EH (cell line): Measurements from ENCODE around the gene SPAST.
"Not testable (repeated sequence)": the region's sequence is repeated elsewhere in the genome, so short reads cannot be mapped to it uniquely, and the experiment has no call there.

Experiments used
- DNase-seq: peaks from one replicate; pipeline ENCODE4 v3.0.0-alpha.2; 2015; ENCODE audit warnings: low read depth

Gene SPAST

GRCh38 chr2:32124660-32125059 is 61.3 kb downstream of the SPAST start:
- no peak for DNase-seq

DNA sequence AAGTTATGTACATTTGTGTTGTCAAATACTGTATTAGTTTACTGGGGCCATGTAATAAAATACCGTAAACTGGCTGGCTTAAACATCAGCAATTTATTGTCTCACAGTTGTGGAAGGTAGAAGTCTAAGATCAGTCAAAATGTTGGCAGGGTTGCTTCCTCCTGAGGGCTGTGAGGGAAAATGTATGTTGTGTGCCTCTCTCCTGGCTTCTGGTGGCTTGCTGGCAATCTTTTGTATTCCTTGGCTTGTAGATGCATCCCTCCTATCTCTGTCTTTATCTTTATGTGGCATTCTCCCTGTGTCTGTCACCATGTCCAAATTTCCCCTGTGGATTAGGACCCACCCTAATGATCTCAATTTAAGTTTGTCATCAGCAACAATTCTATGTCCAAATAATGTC is 65.3 kb downstream of the SPAST start:
- DNase-seq: no peak

- no peak for DNase-seq
Observed at GRCh38 chr2:32129086-32129485, 65.7 kb downstream of the SPAST start.

DNA sequence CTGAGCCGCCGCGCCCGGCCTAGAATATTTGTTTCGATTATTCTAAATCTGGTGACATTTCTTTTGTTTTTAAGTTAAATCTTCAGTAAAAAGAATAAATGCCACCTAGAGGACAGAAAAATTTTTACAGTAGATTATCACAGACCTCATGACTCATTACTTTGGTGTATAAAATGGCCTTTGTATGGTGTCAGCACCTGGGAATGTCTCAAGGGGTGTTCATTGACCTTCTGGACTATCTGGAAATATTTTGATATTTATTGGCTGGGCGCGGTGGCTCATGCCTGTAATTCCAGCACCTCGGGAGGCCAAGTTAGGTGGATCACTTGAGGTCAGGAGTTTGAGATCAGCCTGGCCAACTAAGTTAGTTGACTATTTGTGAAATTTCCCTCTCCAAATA is 72.1 kb downstream of the SPAST start:
- peak; percentile 84 for DNase-seq

DNA sequence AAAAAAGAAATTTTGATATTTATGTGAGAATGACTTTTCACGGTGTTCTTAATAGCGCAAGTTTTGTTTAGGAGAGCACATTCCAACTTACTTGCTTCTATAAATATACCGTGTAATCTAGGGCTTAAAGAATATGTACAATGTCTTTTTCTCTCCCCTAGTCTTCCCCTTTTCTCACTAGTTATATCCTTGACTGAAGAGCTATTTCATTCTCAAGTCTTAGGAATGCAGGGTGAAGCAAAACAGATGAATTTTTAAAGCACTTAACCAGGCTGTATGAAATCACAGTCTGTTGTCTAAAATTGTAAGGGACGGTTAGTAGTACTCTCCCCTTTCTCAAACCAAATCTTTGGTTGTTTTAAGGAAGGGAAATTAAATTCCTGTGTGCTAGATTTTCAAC is 72.7 kb downstream of the SPAST start:
- DNase-seq: peak; percentile 53

DNA sequence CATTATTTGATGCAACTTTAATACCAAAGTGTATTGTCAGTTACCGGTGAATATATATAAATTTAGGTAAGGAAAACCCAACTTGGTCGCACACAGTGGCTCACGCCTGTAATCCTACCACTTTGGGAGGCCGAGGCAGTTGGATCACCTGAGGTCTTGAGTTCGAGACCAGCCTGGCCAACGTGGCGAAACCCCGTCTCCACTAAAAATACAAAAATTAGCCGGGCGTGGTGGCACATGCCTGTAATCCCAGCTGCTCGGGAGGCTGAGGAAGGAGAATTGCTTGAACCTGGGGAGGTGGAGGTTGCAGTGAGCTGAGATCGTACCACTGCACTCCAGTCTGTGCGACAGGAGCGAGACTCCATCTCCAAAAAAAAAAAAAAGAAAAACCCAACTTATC is 88.2 kb downstream of the SPAST start:
- not testable (repeated sequence) for DNase-seq

DNA sequence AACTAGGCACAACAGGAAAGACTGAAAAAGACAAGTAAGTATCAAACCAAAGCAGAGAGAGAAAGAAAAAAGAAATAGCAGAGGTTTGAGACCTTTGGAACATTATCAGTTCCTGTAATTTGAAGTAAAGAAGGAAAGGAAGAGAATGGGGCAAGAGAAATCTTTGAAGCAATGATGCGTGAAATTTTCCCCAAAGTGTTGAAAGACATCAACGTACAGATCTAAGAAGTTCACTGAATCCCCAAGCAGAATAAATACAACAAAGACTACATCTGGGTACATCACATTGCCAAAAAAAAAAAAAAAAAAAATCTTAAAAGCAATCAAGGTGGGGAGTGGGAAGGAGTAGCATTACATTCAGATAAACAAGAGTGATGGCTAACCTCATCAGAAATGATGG is 96.3 kb downstream of the SPAST start:
- DNase-seq: no peak

DNA sequence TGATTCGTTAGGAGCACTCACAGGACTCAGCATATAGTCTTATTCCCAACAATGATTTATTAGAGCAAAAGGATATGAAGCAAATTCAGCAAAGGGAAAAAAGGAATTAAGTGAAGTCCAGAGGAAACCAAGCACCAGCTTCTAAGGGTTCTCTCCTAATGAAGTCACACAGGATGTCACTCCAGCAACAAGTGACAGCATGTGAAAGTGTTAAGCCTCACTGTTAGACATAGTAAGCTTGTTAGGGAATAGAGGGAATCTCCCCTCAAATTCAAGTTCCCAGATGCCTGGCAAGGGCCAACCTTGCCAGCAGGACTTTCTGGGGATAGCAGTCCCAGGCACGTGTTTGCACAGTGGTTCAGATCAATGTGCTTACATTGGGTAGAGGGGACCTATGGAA is 97.9 kb downstream of the SPAST start:
- DNase-seq: no peak

DNA sequence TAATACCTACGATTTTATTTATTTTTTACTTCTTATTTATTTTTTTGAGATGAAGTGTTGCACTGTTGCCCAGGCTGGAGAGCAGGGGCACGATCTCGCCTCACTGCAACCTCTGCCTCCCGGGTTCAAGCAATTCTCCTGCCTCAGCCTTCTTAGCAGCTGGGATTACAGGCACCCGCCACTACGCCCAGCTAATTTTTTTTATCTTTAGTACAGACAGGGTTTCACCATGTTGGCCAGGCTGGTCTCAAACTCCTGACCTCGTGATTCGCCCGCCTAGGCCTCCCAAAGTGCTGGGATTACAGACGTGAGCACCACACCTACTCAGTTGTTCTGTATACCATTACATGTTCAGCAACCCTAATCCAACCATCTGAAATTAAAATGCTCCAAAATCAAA is 100.9 kb downstream of the SPAST start:
- not testable (repeated sequence) for DNase-seq

DNA sequence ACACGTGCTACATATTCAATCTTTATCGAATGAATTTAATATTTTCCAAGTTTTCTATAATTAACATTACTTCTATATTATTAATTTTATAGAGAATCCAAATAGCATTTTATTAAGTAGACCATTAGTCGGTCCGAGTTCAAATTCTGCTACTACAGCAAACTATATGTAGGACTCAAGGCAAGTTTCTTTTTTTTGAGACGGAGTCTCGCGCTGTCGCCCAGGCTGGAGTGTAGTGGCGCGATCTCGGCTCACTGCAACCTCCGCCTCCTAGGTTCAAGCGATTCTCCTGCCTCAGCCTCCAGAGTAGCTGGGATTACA is 101.6 kb downstream of the SPAST start:
- DNase-seq: peak; percentile 11

- no peak for DNase-seq
Observed at GRCh38 chr2:32166115-32166574, 102.8 kb downstream of the SPAST start.

DNA sequence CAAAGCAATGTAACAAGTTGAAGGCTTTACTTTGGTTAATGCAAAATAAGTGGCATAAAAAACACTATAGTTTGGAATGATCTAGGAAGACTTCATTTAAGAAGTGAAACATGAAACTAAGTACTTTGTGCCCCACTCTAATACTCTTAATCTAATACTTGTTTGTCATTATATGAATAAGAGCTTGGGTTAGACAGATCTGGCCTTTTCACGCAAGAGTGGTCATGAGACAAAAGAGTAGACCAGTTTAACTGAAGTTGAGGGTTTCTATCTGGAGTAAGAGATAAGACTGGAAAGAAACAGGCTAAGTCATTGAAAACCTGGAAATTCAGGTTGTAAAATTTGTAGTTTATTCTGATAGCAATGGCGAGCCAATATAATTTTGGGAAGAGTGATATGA is 105.2 kb downstream of the SPAST start:
- DNase-seq: no peak

GRCh38 chr2:32172870-32173269 is 109.5 kb downstream of the SPAST start:
- no peak for DNase-seq

DNA sequence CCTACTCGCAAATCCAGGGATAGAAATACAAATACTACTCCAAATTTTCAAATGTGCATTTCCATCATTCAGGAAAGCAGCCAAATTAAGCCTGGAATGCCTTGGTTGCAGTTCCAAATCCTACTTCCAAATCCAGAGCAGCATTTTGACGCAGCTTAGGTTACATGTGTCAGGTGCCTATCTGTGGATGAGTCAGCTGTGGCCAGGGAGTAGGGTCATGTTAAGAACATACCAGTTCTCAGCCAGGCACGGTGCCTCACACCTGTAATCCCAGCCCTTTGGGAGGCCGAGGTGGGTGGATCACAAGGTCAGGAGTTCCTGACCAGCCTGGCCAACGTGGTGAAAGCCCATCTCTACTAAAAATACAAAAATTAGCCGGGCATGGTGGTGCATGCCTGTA is 119.3 kb downstream of the SPAST start:
- DNase-seq: no peak

- DNase-seq: no peak
Observed at GRCh38 chr2:32189011-32189410, 125.7 kb downstream of the SPAST start.

DNA sequence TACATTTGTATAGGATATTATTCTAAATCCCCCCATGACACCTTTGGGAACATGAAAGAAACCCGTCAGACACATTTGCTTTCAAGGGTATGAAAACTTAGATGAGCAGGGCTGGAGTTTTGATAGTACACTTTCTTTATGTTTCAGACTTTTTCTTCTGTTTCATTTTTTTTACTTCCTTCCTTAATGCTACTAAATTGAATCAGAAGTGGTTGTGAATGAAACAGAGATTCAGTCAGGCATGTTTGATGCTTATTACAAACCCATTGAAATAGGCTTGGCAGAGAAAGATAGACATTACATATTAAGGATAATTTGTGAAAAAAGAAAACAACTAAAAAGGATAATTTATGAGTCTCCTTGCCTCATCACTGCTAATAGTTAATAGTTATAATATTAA is 129.1 kb downstream of the SPAST start:
- DNase-seq: no peak

DNA sequence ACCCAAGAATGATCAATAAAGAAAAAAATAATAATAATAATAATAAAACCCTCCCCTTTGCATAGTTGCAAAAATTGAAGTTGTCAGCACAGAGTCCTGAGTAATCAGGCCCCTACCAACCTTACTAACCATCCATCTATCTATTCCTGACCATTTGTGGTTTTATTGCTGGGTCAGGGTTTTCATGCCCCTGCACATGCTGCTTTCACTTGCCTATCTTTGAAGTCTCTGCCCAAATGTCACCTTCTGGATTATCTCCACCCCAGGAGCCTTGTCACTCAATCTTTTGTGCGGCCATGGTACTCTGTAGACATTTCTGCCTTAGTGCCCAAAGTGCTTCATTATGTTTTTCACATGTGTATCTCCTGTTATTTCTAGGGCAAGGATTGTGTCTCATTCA is 137.5 kb downstream of the SPAST start:
- DNase-seq: no peak

DNA sequence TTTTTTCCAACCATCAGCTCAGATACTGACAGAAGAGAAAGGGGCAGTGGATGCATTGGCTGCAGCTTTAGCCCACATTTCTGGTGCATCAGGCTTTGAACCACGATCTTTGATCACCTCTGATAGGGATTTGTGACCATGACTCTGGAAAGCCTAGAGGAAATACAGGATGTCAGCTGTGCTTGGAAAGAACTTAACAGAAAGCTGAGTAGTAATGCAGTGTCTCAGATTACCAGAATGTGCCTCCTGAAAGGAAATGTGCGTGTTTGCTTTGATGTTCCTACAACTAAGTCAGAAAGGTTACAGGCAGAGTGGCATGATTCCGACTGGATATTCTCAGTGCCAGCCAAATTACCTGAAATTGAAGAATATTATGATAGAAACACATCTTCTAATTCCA is 140.1 kb downstream of the SPAST start:
- DNase-seq: not testable (repeated sequence)
